B cell (primary cell): ENCODE measurements around the gene STIMATE. TPM values are rescaled to one million over a fixed set of nuclear protein-coding genes. Genes with fewer than 3 reads are reported as not detected.

ENCODE experiments used
- ATAC-seq: fragments of 200-7000 bp; cut with Tn5 transposase; one replicate; pipeline ENCODE4 v1.10.0; 2021; ENCODE audit warnings: low read depth, mild to moderate bottlenecking, moderate number of reproducible peaks, moderate library complexity
- CTCF ChIA-PET: fragments of 350-600 bp; sonication (Branson Sonifier 250); formaldehyde crosslinking; loops from one replicate; lab custom pipeline; 2021; ENCODE audit warnings: antibody characterized with exemption, inconsistent platforms; lab: Charles Lee
- POLR2A ChIA-PET: fragments of 350-600 bp; sonication (Branson Sonifier 250); formaldehyde crosslinking; loops from one replicate; lab custom pipeline; 2021; ENCODE audit warnings: antibody characterized with exemption; lab: Charles Lee
- DNase-seq: peaks from one replicate; pipeline ENCODE4 v3.0.0; 2013
- H2AFZ ChIP-seq: 2 replicates; pipeline ENCODE4 v1.6.1; 2012; ENCODE audit warnings: mild to moderate bottlenecking, low read depth, low read length; ENCODE audit not compliant: insufficient read depth, poor library complexity, severe bottlenecking
- H3K27ac ChIP-seq, 2 donors: 1 replicate in 1 of 2; 2 replicates in 1 of 2; pipeline ENCODE4 v1.5.1; 2012 to 2013; ENCODE audit warnings: low read length in 2 of 2, mild to moderate bottlenecking in 2 of 2, moderate library complexity in 1 of 2
- H3K27me3 ChIP-seq, 4 experiments: fragments of 200-600 bp in 1 of 4; sonication (generic) in 1 of 4; replicated peaks in 1 of 4; 1 replicate in 2 of 4; 2 replicates in 2 of 4; pipeline versions ENCODE4 v1.6.1 to v1.7.0; 2013 to 2016; ENCODE audit warnings: low read length in 3 of 4, mild to moderate bottlenecking in 2 of 4, mixed read lengths in 1 of 4, moderate library complexity in 1 of 4; ENCODE audit not compliant: insufficient read depth in 4 of 4, control insufficient read depth in 3 of 4; ENCODE audit errors: control extremely low read depth in 1 of 4
- H3K36me3 ChIP-seq, 2 experiments: replicated peaks in 1 of 2; 1 replicate in 1 of 2; 2 replicates in 1 of 2; pipeline versions ENCODE4 v1.6.1 to v1.7.1; 2013; ENCODE audit warnings: low read length in 1 of 2; ENCODE audit not compliant: insufficient read depth in 2 of 2, control insufficient read depth in 1 of 2; ENCODE audit errors: control extremely low read depth in 1 of 2, extremely low read depth in 1 of 2
- H3K4me1 ChIP-seq, 2 donors: fragments of 200-600 bp in 1 of 2; sonication (generic) in 1 of 2; 1 replicate in 1 of 2; 2 replicates in 1 of 2; pipeline versions ENCODE4 v1.5.1 to v1.6.1; 2013 to 2017; ENCODE audit warnings: low read length in 2 of 2; ENCODE audit not compliant: control insufficient read depth in 2 of 2, insufficient read depth in 2 of 2
- H3K4me2 ChIP-seq: replicated peaks from 2 replicates; pipeline ENCODE3; 2012; ENCODE audit warnings: mild to moderate bottlenecking, low read depth, low read length; ENCODE audit not compliant: poor library complexity, severe bottlenecking
- H3K4me3 ChIP-seq, 5 experiments: fragments of 200-600 bp in 1 of 5; sonication (generic) in 1 of 5; 1 replicate in 3 of 5; 2 replicates in 2 of 5; pipeline versions ENCODE4 v1.5.1 to v1.7.0; 2011 to 2016; ENCODE audit warnings: low read length in 4 of 5, mild to moderate bottlenecking in 4 of 5, low read depth in 2 of 5, control low read depth in 1 of 5, moderate library complexity in 1 of 5; ENCODE audit not compliant: insufficient read depth in 1 of 5; ENCODE audit errors: control extremely low read depth in 1 of 5, extremely low read depth in 1 of 5
- H3K79me2 ChIP-seq: fragments of 200-600 bp; sonication (generic); one replicate; pipeline ENCODE4 v1.6.0; 2016; ENCODE audit warnings: low read length; ENCODE audit not compliant: control insufficient read depth, insufficient read depth
- H3K9ac ChIP-seq: fragments of 200-600 bp; sonication (generic); 2 replicates; pipeline ENCODE4 v1.6.1; 2017; ENCODE audit warnings: mild to moderate bottlenecking, low read length, moderate library complexity
- H3K9me3 ChIP-seq, 3 donors: one replicate each; pipeline versions ENCODE4 v1.6.1 to v1.7.1; 2013; ENCODE audit warnings: low read length in 2 of 3; ENCODE audit not compliant: control insufficient read depth in 2 of 3, insufficient read depth in 1 of 3; ENCODE audit errors: control extremely low read depth in 1 of 3
- H4K20me1 ChIP-seq: 2 replicates; pipeline ENCODE4 v1.6.0; 2012; ENCODE audit warnings: mild to moderate bottlenecking, low read length; ENCODE audit not compliant: insufficient read depth, control insufficient read depth, poor library complexity, severe bottlenecking
- H3K27ac Mint-ChIP-seq: one replicate; pipeline ENCODE4 v1.8.0; 2021; ENCODE audit warnings: mixed read lengths
- H3K27me3 Mint-ChIP-seq: one replicate; pipeline ENCODE4 v1.8.0; 2021; ENCODE audit warnings: mixed read lengths
- H3K4me1 Mint-ChIP-seq: one replicate; pipeline ENCODE4 v1.8.0; 2021; ENCODE audit warnings: mixed read lengths
- H3K4me3 Mint-ChIP-seq: one replicate; pipeline ENCODE4 v1.8.0; 2021; ENCODE audit warnings: mixed read lengths
- H3K9me3 Mint-ChIP-seq: one replicate; pipeline ENCODE4 v1.8.0; 2022; ENCODE audit warnings: mixed read lengths; ENCODE audit not compliant: insufficient read depth
- CTCF ChIP-seq: fragments of 200-600 bp; IDR thresholded peaks from one replicate; pipeline ENCODE4 v1.8.0; 2022; ENCODE audit warnings: antibody characterized with exemption, mild to moderate bottlenecking
- EZH2 ChIP-seq: IDR thresholded peaks from 2 replicates; pipeline ENCODE4 v1.6.1; 2012; ENCODE audit warnings: borderline replicate concordance, low read depth, mild to moderate bottlenecking, moderate library complexity, low read length; ENCODE audit not compliant: insufficient read depth, poor library complexity, severe bottlenecking
- WGBS: methylation state at CpG from one replicate; pipeline ENCODE4 v1.1.5; 2013; ENCODE audit warnings: missing lambda C conversion rate; ENCODE audit not compliant: insufficient coverage; 5-methylcytosine and 5-hydroxymethylcytosine counted together
- intact Hi-C: fragments of 100-400 bp; cut with micrococcal nuclease; formaldehyde crosslinking; loops from one replicate; pipeline ENCODE4 v1.10.0; 2022
- polyA plus RNA-seq: library from polyadenylated mRNA; depleted of rRNA; stranded (reverse); fragments of >200 nt; gene quantifications from 2 replicates; pipeline ENCODE4 v1.2.3, GENCODE V29; 2012
- total RNA-seq, 2 donors: library from RNA; stranded (reverse); fragments of 120-200 nt in 1 of 2; gene quantifications; 1 replicate in 1 of 2; 2 replicates in 1 of 2; pipeline versions ENCODE4 v1.2.3 to v1.2.4, GENCODE V29; 2013 to 2022

The STIMATE gene
- total and polyA plus RNA-seq, 2 donors (not counting 1 experiment from before 2014, with no cell fraction given): 24.6 to 38.4 TPM

DNA sequence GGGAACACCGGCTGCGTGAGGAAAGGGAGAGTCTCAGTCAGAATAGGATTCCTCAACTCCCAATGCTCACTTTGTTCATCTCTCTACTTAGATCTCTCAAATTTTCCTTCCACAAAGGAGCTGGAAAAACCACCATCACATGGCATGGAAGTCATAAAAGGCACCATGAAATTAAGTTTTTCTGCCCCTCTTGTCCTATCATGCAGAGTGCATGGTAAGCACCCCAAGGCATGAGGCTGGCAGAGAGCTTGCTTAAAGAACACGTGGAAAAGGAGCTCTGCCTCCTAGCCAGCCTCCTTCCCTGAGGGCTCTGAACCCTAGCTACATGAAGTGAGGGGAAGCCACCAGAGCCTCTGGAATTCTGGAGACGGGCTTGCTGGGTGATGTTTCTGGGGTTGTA is 17.8 kb downstream of the STIMATE start:
- Mint-ChIP-seq H3K27me3 (no peaks in the 10 kb centered on the region), H3K4me1 (peaks cover 12% of the 10 kb centered on the region), H3K4me3 (no peak overlapping the region), H3K9me3 (no peaks in the 10 kb centered on the region), H3K27ac (no peak overlapping the region)
- no peak for DNase-seq
- Histone ChIP-seq H3K79me2 (peaks cover 39% of the 10 kb centered on the region), H3K9me3 (no peaks in the 10 kb centered on the region), H2AFZ (no peak overlapping the region), H3K27me3 (no peaks in the 10 kb centered on the region), H3K4me3 (no peak overlapping the region), H3K36me3 (peaks cover 0 to 6% of the 10 kb centered on the region in 2 experiments), H3K4me2 (no peak overlapping the region), H3K4me1 (peaks cover 0 to 3% of the 10 kb centered on the region in 2 donors), H3K27ac (no peak overlapping the region), H3K9ac (no peak overlapping the region), H4K20me1 (peaks cover 17% of the 10 kb centered on the region)
- POLR2A ChIA-PET: no interaction called here
- ATAC-seq: no peak
- intact Hi-C loops: no loop called here
- TF ChIP-seq EZH2 (no peak), CTCF (no peak)
- WGBS: 100% methylated on average over 2 of the region's 4 CpGs
- CTCF ChIA-PET: interaction anchor here (1.0 to 1.1 kb wide), 2 partner anchors 35 to 193 kb away, joined by 3 to 4 read pairs; no protein-coding TSS in a partner anchor

GRCh38 chr3:52879090-52879489 is 18.3 kb downstream of the STIMATE start:
- no peaks in the 10 kb centered on the region for H3K27me3 Mint-ChIP-seq
- TF ChIP-seq EZH2: no peak
- TF ChIP-seq CTCF: no peak
- H3K27ac Mint-ChIP-seq: no peak overlapping the region
- Histone ChIP-seq H3K79me2 (peaks cover 41% of the 10 kb centered on the region), H3K9ac (no peak overlapping the region), H3K27me3 (no peaks in the 10 kb centered on the region), H2AFZ (no peak overlapping the region), H3K27ac (no peak overlapping the region), H4K20me1 (peaks cover 18% of the 10 kb centered on the region), H3K36me3 (peaks cover 0 to 6% of the 10 kb centered on the region in 2 experiments), H3K4me3 (no peak overlapping the region), H3K4me2 (no peak overlapping the region), H3K4me1 (peaks cover 0 to 3% of the 10 kb centered on the region in 2 donors), H3K9me3 (no peaks in the 10 kb centered on the region)
- DNase-seq: no peak
- H3K4me3 Mint-ChIP-seq: no peak overlapping the region
- POLR2A ChIA-PET: no interaction called here
- intact Hi-C loops: no loop called here
- CTCF ChIA-PET: interaction anchor here (1.0 to 1.1 kb wide), 3 partner anchors 31 to 193 kb away, joined by 3 to 4 read pairs (median 3); no protein-coding TSS in a partner anchor
- ATAC-seq: no peak
- H3K4me1 Mint-ChIP-seq: peaks cover 16% of the 10 kb centered on the region
- H3K9me3 Mint-ChIP-seq: no peaks in the 10 kb centered on the region
- 60% methylated on average over 2 of the region's 4 CpGs for WGBS
